WI38 (cell line): ENCODE data around the gene WNK2.

Experiments used
- H3K4me3 ChIP-seq: 2 replicates; pipeline ENCODE4 v1.5.1; 2011; ENCODE audit warnings: low read depth, mild to moderate bottlenecking, control low read depth, low read length
- CTCF ChIP-seq: IDR thresholded peaks from 2 replicates; pipeline ENCODE4 v1.5.1; 2012; ENCODE audit warnings: low read depth, mild to moderate bottlenecking, control low read depth, low read length

The WNK2 gene

GRCh38 chr9:93187047-93187446 lies 3.1 kb downstream of the WNK2 start:
- H3K4me3 ChIP-seq, result no peak overlapping the region
- no peak for TF ChIP-seq CTCF

GRCh38 chr9:93187574-93187973 lies 3.6 kb downstream of the WNK2 start:
- H3K4me3 ChIP-seq, result no peak overlapping the region
- TF ChIP-seq CTCF, result no peak

- no peak for TF ChIP-seq CTCF
- no peak overlapping the region for H3K4me3 ChIP-seq
Measured at GRCh38 chr9:93188426-93189368, 4.8 kb downstream of the WNK2 start.

- no peak for TF ChIP-seq CTCF
- no peak overlapping the region for H3K4me3 ChIP-seq
Measured at GRCh38 chr9:93189369-93190132, 5.6 kb downstream of the WNK2 start.

GRCh38 chr9:93190133-93190525 lies 6.2 kb downstream of the WNK2 start:
- TF ChIP-seq CTCF, result no peak
- H3K4me3 ChIP-seq, result no peak overlapping the region

- no peak for TF ChIP-seq CTCF
- H3K4me3 ChIP-seq, result no peak overlapping the region
Measured at GRCh38 chr9:93190656-93191353, 6.9 kb downstream of the WNK2 start.

- H3K4me3 ChIP-seq, result no peak overlapping the region
- TF ChIP-seq CTCF, result no peak
Measured at GRCh38 chr9:93191354-93191660, 7.4 kb downstream of the WNK2 start.
